ENCODE results near the gene JAK1. TPM values are rescaled to one million over a fixed set of nuclear protein-coding genes. Genes with fewer than 3 reads are reported as not detected.

Gene JAK1
- 117 and 160 TPM in 2 replicates for total RNA-seq

DNA sequence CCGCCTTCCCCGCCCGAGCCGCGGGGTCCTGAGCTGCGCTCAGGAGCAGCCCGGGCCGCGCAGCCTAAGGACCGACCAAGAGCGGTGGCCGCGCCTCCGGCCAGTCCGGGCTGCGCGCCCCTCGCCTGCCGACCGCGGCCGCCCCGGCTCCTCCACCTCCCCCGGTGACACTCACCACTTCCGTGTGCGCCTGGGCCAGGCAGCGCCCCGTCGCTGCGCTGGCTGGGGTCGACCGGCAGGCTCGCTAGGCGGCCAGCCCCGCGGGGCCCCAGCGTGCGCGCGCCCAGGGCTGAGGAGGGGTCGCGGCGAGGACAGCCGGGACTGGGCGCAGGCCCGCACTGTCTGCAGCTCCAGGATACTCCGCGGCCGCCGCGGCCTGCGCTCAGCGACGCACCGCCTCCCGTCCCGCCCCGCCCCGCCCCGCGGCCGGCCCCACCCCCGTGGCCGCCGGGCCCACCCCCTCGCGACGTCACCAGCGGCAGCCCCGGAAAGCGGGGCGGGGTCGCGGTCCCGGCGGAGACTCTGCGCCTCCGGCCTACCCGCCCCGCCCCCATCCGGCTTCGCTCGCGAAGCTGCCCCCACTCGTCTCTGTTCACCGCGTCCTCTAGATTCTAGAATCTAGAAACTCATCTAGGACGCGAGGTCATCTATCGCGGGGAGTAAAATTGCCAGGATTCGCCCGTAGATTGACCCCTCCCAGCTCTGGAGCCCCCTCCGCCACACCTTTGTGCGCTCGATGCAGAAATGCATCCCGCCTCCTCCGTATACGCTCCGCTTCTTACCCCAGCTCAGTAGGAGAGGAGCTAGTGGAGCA lies at the start of gene JAK1:
JAK1 (minus strand) TSS at position 392 of the 814 bp plus-strand sequence. CDS start 80,285 bp downstream, outside the sequence.

Other genes with a start within 250 kb of the JAK1 start
- gene RAVER2, start 221.5 kb downstream of the JAK1 start, total RNA-seq, result 3.2 and 3.6 TPM in 2 replicates
- 95.0 and 115 TPM in 2 replicates for gene AK4, start 181.7 kb upstream of the JAK1 start, total RNA-seq